Measurements from ENCODE around the gene IGFBP5. TPM values are rescaled to one million over a fixed set of nuclear protein-coding genes. Genes with fewer than 3 reads are reported as not detected.

Gene IGFBP5
- total and polyA plus RNA-seq, 8 donors: 92.1 to 923 (median 330) TPM

GRCh38 chr2:216683846-216684245 lies 11.5 kb downstream of the IGFBP5 start:
- TF ChIP-seq POLR2A (IDR thresholded peaks at IDR 0.05) (no peak), CTCF (IDR thresholded peaks at IDR 0.05) (no peak), EP300 (IDR thresholded peaks at IDR 0.05) (peak; percentile 64), POLR2AphosphoS5 (IDR thresholded peaks at IDR 0.05) (peak; percentile 89 to 100 (median 93))

DNA sequence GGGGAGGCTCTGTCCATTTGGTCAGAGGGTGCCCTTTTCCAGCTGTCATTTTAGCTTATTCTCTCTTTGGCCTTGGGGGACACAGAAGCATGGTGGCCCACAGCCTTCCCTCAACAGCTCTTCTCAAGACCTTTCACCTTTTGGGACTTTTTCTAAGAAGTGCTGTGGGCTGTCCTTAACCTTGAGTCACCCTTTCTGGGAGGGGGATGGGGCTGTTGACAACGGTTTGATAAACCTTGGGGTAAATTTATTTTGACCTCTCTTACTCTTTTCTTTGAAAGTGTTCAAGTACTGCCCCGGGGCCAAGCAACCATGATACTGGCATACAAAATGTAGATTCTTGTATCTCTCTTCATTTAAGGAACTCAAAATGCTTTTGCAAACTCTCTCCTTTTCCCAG lies 13.7 kb downstream of the IGFBP5 start:
- DNase-seq: peak in 1 of 2 donors; percentile 7
- Histone ChIP-seq H3K36me3 (peaks cover 18 to 78% (median 35%) of the 10 kb centered on the region in 4 donors), H3K27ac (peak overlapping the region in 4 of 5 donors; percentile 69 to 90 (median 73)), H3K27me3 (no peaks in the 10 kb centered on the region), H3K9me3 (no peaks in the 10 kb centered on the region), H3K4me1 (peaks cover 43 to 77% (median 70%) of the 10 kb centered on the region in 4 donors), H3K4me3 (no peak overlapping the region)
- TF ChIP-seq CTCF (IDR thresholded peaks at IDR 0.05): no peak
- no peak for TF ChIP-seq POLR2AphosphoS5 (IDR thresholded peaks at IDR 0.05)
- no peak for TF ChIP-seq EP300 (IDR thresholded peaks at IDR 0.05)
- no peak for TF ChIP-seq POLR2A (IDR thresholded peaks at IDR 0.05)
- 26 to 52% (median 32%) methylated on average over 2 of the region's 2 CpGs for WGBS, 5 donors
- intact Hi-C loops (cut with DNase I; ENCODE audit: low total_unique reads): loop anchor here (10.0 kb wide), 2 partner anchors 833 to 1033 kb away; no protein-coding TSS in a partner anchor

More at GRCh38 chr2:216683846-216684245, 11.5 kb downstream of the IGFBP5 start:
- H3K27ac ChIP-seq: peak overlapping the region in 4 of 5 donors; percentile 69 to 90 (median 78)
- peaks cover 0 to 2% (median 0%) of the 10 kb centered on the region in 3 donors for H3K27me3 ChIP-seq
- H3K4me1 ChIP-seq: peaks cover 47 to 99% (median 91%) of the 10 kb centered on the region in 4 donors
- intact Hi-C loops (cut with DNase I; ENCODE audit: low total_unique reads): loop anchor here (10.0 kb wide), 2 partner anchors 831 to 1031 kb away; no protein-coding TSS in a partner anchor
- peaks cover 10 to 78% (median 20%) of the 10 kb centered on the region in 4 donors for H3K36me3 ChIP-seq
- WGBS, 5 donors: 30 to 54% (median 49%) methylated on average over 3 of the region's 3 CpGs
- DNase-seq: peak in 1 of 2 donors; percentile 44
- H3K9me3 ChIP-seq: no peaks in the 10 kb centered on the region
- H3K4me3 ChIP-seq: no peak overlapping the region

DNA sequence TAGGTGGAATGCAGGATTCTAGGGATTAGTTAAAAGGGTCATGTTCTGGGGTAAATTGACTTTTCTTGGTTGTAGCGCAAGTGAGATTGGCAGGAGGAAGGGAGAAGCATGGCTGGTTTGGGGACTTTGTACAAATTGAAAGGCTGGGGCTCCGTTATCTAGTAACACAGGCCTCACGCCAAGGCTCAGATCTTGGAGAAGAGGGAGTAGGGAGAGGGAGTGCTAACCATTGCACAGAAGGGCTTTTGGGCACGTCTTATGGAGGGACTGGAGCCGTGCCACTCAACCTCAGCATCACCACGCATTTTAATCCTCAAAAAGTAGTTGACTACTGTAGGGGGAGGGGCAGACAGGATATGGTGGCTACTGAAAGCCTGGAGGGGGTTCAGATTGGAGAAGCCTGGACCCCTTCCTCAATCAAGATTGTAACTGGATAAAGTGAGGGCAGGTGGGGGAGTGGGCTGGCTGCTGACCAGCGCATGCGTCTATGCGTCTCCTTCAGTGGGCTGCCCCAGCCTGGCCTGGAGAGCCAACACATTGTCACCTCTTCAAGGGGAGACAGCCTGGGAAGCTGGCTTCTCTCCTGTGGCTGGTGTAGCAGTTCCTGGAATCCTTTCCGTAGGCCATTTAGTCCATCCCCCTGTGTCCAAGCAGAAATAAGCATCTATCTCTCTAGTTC lies 14.3 kb downstream of the IGFBP5 start:
- no peak for TF ChIP-seq POLR2AphosphoS5 (IDR thresholded peaks at IDR 0.05)
- no peak for TF ChIP-seq POLR2A (IDR thresholded peaks at IDR 0.05)
- no peak for TF ChIP-seq CTCF (IDR thresholded peaks at IDR 0.05)
- no peak for TF ChIP-seq EP300 (IDR thresholded peaks at IDR 0.05)
- peak overlapping the region in 4 of 5 donors; percentile 69 to 90 (median 73) for H3K27ac ChIP-seq
- peak in 1 of 2 donors; percentile 16 for DNase-seq
- peaks cover 23 to 82% (median 39%) of the 10 kb centered on the region in 4 donors for H3K36me3 ChIP-seq
- H3K4me3 ChIP-seq: no peak overlapping the region
- no peaks in the 10 kb centered on the region for H3K9me3 ChIP-seq
- peaks cover 43 to 71% (median 65%) of the 10 kb centered on the region in 4 donors for H3K4me1 ChIP-seq
- 52 to 68% (median 57%) methylated on average over 10 of the region's 10 CpGs for WGBS, 5 donors
- intact Hi-C loops (cut with DNase I; ENCODE audit: low total_unique reads): loop anchor here (10.0 kb wide), 2 partner anchors 834 to 1034 kb away; no protein-coding TSS in a partner anchor
- no peaks in the 10 kb centered on the region for H3K27me3 ChIP-seq

GRCh38 chr2:216679658-216680024 lies 15.7 kb downstream of the IGFBP5 start:
- H3K36me3 ChIP-seq: peaks cover 30 to 87% (median 52%) of the 10 kb centered on the region in 4 donors
- peak overlapping the region in 4 of 5 donors; percentile 69 to 90 (median 73) for H3K27ac ChIP-seq

More at GRCh38 chr2:216679658-216680024, 15.7 kb downstream of the IGFBP5 start:
- intact Hi-C loops (cut with DNase I; ENCODE audit: low total_unique reads): loop anchor here (10.0 kb wide), 2 partner anchors 835 to 1035 kb away; no protein-coding TSS in a partner anchor
- Histone ChIP-seq H3K4me3 (no peak overlapping the region), H3K9me3 (no peaks in the 10 kb centered on the region), H3K27me3 (no peaks in the 10 kb centered on the region), H3K4me1 (peaks cover 36 to 57% (median 51%) of the 10 kb centered on the region in 4 donors)
- no peak for TF ChIP-seq POLR2AphosphoS5 (IDR thresholded peaks at IDR 0.05)
- TF ChIP-seq EP300 (IDR thresholded peaks at IDR 0.05): no peak
- no peak for TF ChIP-seq POLR2A (IDR thresholded peaks at IDR 0.05)
- no peak for TF ChIP-seq CTCF (IDR thresholded peaks at IDR 0.05)
- WGBS, 5 donors: 59 to 74% (median 65%) methylated on average over 14 of the region's 14 CpGs
- DNase-seq: peak in 1 of 2 donors; percentile 65

Data from stomach (tissue), 9 donors.